GM12873 (cell line): Measurements from ENCODE around the gene PTPRZ1.

Source experiments
- TF ChIP-seq, protein P1 (sequence below): IDR thresholded peaks from 2 replicates; pipeline ENCODE4 v1.5.1; 2012; ENCODE audit warnings: low read depth, mild to moderate bottlenecking, moderate library complexity, low read length, control low read depth; ENCODE audit not compliant: insufficient read depth; ENCODE audit errors: missing control alignments

Gene PTPRZ1

DNA sequence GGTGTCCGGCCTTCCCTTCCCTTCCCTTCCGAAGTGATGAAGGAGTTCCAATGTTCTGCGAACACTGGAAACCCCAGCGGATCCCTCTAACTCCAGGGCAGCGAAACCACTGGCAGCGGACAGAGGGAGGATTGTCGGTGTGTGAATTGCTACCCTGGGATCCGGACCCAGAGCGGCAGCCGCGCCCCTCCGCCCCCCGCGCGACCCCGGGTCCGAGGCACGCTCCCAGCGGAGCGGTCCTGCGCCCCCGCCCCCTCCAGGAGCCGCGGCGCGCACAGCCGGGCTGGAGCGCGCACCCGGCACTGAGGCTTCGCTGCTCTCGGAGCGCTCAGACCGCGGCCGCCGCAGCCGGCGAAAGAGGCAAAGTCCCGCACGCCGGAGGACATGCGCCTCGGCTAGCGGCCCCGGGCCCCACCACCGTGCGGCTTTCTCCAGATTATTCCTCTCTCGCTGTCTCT lies at the start of gene PTPRZ1:
Gene PTPRZ1 (plus strand): TSS at position 331 of the 458 bp plus-strand sequence. CDS start 339 bp downstream, outside the sequence.
- TF ChIP-seq, protein P1, sequence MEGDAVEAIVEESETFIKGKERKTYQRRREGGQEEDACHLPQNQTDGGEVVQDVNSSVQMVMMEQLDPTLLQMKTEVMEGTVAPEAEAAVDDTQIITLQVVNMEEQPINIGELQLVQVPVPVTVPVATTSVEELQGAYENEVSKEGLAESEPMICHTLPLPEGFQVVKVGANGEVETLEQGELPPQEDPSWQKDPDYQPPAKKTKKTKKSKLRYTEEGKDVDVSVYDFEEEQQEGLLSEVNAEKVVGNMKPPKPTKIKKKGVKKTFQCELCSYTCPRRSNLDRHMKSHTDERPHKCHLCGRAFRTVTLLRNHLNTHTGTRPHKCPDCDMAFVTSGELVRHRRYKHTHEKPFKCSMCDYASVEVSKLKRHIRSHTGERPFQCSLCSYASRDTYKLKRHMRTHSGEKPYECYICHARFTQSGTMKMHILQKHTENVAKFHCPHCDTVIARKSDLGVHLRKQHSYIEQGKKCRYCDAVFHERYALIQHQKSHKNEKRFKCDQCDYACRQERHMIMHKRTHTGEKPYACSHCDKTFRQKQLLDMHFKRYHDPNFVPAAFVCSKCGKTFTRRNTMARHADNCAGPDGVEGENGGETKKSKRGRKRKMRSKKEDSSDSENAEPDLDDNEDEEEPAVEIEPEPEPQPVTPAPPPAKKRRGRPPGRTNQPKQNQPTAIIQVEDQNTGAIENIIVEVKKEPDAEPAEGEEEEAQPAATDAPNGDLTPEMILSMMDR: no peak

DNA sequence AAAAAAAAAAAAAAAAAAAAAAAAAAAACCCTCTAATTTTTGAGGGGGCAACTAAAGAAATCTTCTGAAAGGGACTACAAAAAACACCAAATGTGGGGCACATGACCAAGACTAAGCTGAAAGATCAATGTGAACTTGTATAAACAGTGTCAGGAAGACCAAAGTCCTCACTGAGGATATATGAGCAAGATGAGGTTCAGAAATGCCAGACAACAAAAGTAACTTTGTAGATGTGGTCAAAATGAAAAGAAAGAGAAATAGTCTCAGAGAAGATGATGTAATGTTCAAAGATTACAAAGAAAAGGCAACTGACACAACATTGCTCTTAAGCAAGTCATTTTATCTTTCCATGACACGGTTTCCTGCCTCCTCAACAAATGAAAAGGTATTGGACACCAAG lies 48.7 kb upstream of the PTPRZ1 start:
- TF ChIP-seq, protein P1: no peak

DNA sequence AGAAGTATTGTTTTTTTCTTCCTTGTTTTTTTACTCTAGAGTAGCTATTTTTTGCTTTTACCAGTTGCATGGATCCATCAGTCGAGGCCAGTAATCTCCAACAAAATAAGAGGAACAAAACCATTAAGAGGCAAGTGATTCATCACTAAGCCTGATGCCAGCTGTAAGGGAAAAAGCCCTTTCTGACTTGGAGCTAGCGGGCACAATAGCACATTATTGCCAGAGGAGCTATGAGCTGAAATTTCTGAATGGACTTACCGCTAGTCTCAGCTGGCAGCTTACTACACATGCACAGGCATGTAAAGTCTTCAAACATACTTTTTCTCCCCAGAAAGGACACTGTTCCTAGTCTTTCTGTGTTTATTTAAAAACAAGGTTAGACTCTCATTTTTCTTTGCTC lies 41.6 kb upstream of the PTPRZ1 start:
- TF ChIP-seq, protein P1: no peak

DNA sequence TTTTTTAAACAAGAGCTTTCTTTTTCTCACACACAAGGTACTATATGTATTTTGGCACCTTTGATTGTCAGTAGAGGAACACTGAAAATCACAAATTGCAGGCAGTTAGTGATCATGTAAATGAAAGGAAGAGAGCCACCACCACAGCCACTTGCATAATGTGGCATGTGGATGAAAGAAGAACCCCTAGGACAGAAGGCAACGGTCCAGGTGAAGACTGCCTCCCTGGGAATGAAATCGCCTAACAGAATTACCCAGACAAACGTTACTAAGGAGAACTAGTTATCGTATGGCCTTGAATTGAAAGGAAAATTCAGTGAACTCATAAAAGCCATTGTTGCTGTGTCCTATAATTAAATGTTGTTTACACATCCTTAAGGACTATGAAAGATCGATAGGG lies 41.2 kb upstream of the PTPRZ1 start:
- TF ChIP-seq, protein P1: no peak

DNA sequence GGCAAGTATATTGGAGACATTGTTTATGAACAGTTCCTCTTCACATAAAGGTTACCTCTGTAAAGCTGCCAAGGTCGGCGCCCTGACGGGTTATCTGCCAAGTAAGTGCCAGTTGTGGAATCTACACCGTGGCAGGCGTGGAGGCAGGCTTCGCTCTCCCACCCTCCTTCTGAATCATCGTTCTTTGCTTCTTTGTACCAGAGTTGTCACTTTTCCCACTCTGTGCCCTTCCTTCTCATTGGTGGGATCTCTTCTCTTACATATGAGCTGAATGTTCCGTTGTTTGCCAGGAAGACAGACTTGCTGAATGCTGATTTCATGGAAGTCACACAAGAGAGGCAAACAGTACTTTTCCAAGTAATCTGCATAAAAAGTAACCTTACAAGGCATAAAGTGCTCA lies 40.6 kb upstream of the PTPRZ1 start:
- TF ChIP-seq, protein P1: no peak

DNA sequence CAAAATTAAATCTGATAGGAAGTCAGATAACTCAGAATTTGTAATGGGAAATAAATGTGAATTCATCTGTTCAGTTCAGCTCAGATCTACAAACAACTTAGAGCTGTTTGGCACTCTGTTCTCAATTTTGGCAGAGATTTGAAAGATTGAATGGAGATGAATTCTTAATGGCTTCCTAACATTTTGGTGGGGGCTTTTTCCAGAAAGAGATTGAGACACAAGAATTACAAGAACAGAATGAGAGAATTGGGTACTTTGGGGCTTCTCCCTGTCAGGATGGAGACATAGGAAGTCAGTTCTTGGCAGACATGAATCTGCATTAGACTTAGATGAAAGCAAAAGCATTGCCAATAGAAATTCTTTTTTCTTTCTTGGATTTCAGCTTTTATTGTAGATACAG lies 39.0 kb upstream of the PTPRZ1 start:
- TF ChIP-seq, protein P1: no peak

DNA sequence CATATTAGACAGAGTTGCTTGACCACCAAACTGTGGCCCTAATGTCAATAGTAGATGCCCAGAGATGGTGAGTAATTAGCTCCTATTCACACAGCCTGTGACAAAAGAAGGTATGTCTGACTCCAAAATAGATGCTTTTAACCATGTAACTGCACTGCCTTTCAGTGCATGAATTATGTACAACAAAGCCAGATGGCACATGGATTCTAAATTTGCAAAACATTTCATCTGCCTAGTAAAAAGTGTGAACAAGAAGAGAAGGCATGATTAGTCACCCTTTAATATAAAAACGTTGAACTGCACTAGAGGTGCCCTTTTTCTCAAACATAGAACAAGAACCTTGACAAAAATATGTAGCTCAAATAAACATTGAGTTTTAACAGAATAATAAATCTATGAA lies 35.5 kb upstream of the PTPRZ1 start:
- TF ChIP-seq, protein P1: no peak

DNA sequence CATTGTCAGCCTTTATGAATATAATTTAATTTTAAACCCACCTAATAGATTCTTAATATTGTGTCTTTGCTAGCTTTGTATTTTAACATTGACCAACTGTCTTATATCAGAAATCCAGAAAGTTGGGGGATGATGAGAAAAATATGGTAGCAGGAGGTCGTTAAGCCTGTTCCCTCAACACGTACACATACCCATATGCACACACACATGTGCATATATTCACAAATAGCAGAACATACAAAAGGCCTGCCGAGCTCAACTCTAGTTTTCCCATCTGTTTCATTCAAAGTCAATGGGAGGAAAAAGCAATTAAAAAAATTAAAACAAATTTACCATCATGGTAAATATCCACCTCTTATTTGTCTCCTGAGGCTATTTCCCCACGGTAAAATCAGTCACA lies 25.9 kb upstream of the PTPRZ1 start:
- TF ChIP-seq, protein P1: no peak
